T-helper 1 cell treated with Interleukin-12 subunit alpha and Interleukin-12 subunit beta and Interleukin-4 antibody, amounts not matched to agents 30 μg/mL and 1 μg/mL, for 36 hours (primary cell): Measurements from ENCODE around the gene FCHO1.

Experiments
- H3K27ac Mint-ChIP-seq: one replicate; pipeline ENCODE4 v1.8.0; 2021; ENCODE audit warnings: mild to moderate bottlenecking, mixed read lengths
- H3K27me3 Mint-ChIP-seq: one replicate; pipeline ENCODE4 v1.8.0; 2021; ENCODE audit warnings: low read depth, mixed read lengths
- H3K36me3 Mint-ChIP-seq: one replicate; pipeline ENCODE4 v1.8.0; 2021; ENCODE audit warnings: low read depth, mixed read lengths
- H3K4me1 Mint-ChIP-seq: one replicate; pipeline ENCODE4 v1.8.0; 2021; ENCODE audit warnings: low read depth, mixed read lengths
- H3K4me3 Mint-ChIP-seq: one replicate; pipeline ENCODE4 v1.8.0; 2021; ENCODE audit warnings: mild to moderate bottlenecking, moderate library complexity, mixed read lengths
- H3K9me3 Mint-ChIP-seq: one replicate; pipeline ENCODE4 v1.8.0; 2021; ENCODE audit warnings: mixed read lengths

The FCHO1 gene

DNA sequence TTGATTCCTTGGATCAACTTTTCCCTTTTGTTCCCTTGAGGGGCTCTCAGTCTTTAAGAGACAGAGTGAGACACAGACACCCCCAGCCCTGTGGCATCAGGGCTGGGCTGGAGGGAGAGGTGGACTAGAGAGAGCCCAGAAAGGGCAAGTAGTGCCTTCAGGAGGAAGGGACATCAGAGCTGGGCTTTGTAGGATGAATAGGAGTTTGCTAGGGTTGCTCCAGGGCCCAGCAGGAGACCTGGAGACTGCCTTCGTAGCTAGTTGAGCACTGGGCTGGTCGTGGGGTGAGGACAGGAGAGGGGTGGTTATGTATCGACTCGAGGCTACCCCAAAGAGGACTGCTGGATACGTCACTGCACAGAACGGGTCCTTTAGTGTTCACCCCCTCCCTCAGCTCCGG lies 26.6 kb upstream of the FCHO1 start:
- no peaks in the 10 kb centered on the region for H3K27me3 Mint-ChIP-seq
- H3K4me3 Mint-ChIP-seq = no peak overlapping the region
- H3K4me1 Mint-ChIP-seq = peaks cover 26% of the 10 kb centered on the region
- H3K9me3 Mint-ChIP-seq = no peaks in the 10 kb centered on the region
- no peak overlapping the region for H3K27ac Mint-ChIP-seq
- peaks cover 4% of the 10 kb centered on the region for H3K36me3 Mint-ChIP-seq

DNA sequence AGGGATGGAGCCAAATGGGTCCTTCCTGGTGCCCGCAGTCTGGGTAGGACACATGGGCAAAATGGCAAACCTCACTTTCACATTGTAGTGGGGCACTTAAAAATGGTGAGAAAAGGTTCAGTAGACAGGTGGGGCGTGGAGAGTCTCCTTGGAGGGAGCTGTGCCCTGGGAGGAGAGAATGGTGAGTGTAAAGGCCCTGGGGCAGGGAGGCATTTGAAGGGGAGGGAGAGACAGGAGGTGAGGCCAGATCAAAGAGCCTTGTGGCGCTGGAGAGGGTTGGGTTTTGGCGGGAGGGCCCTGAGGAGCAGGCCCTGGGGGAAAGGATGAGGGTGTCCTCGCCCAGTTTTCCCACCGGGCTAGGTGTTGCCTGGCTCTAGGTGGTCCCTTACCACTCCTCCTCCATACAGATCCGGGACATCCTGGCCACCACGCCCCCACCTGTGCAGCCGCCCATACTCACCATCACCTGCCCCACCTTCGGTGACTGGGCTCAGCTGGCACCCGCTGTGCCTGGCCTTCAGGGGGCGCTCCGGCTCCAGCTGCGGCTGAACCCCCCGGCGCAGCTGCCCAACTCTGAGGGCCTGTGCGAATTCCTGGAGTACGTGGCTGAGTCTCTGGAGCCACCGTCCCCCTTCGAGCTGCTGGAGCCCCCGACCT lies 25.7 kb upstream of the FCHO1 start:
- Mint-ChIP-seq H3K27me3 (no peaks in the 10 kb centered on the region), H3K4me1 (peaks cover 21% of the 10 kb centered on the region), H3K36me3 (peaks cover 6% of the 10 kb centered on the region), H3K9me3 (no peaks in the 10 kb centered on the region), H3K4me3 (no peak overlapping the region), H3K27ac (no peak overlapping the region)

DNA sequence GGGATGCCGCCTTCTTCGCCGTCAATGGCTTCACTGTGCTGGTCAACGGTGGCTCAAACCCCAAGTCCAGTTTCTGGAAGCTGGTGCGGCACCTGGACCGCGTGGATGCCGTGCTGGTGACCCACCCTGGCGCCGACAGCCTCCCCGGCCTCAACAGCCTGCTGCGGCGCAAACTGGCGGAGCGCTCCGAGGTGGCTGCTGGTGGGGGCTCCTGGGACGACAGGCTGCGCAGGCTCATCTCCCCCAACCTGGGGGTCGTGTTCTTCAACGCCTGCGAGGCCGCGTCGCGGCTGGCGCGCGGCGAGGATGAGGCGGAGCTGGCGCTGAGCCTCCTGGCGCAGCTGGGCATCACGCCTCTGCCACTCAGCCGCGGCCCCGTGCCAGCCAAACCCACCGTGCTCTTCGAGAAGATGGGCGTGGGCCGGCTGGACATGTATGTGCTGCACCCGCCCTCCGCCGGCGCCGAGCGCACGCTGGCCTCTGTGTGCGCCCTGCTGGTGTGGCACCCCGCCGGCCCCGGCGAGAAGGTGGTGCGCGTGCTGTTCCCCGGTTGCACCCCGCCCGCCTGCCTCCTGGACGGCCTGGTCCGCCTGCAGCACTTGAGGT lies 25.0 kb upstream of the FCHO1 start:
- Mint-ChIP-seq H3K36me3 (peaks cover 11% of the 10 kb centered on the region), H3K27me3 (no peaks in the 10 kb centered on the region), H3K9me3 (no peaks in the 10 kb centered on the region), H3K27ac (no peak overlapping the region), H3K4me1 (peaks cover 18% of the 10 kb centered on the region), H3K4me3 (no peak overlapping the region)

- Mint-ChIP-seq H3K9me3 (no peaks in the 10 kb centered on the region), H3K4me1 (peaks cover 11% of the 10 kb centered on the region), H3K4me3 (no peak overlapping the region), H3K27ac (no peak overlapping the region), H3K27me3 (no peaks in the 10 kb centered on the region), H3K36me3 (peaks cover 20% of the 10 kb centered on the region)
Observed at GRCh38 chr19:17726964-17727773, 24.1 kb upstream of the FCHO1 start.

GRCh38 chr19:17727843-17728242 lies 23.4 kb upstream of the FCHO1 start:
- Mint-ChIP-seq H3K4me3 (no peak overlapping the region), H3K9me3 (no peaks in the 10 kb centered on the region), H3K27me3 (no peaks in the 10 kb centered on the region), H3K36me3 (peaks cover 20% of the 10 kb centered on the region), H3K4me1 (peaks cover 11% of the 10 kb centered on the region), H3K27ac (no peak overlapping the region)

DNA sequence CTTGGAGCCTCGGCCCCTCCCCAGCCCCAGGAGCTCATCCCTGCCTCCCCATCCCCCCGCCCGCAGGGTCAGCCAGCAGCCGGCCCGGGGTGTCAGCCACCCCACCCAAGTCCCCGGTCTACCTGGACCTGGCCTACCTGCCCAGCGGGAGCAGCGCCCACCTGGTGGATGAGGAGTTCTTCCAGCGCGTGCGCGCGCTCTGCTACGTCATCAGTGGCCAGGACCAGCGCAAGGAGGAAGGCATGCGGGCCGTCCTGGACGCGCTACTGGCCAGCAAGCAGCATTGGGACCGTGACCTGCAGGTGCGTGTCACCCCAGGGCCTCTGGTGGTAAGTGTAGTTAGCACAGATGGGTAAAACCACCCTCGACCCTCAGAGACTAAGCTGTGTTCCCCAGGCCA lies 18.1 kb upstream of the FCHO1 start:
- H3K4me1 Mint-ChIP-seq = peaks cover 7% of the 10 kb centered on the region
- no peak overlapping the region for H3K27ac Mint-ChIP-seq
- no peak overlapping the region for H3K4me3 Mint-ChIP-seq
- no peaks in the 10 kb centered on the region for H3K27me3 Mint-ChIP-seq
- H3K36me3 Mint-ChIP-seq = peaks cover 29% of the 10 kb centered on the region
- no peaks in the 10 kb centered on the region for H3K9me3 Mint-ChIP-seq

GRCh38 chr19:17734146-17734545 lies 17.1 kb upstream of the FCHO1 start:
- no peak overlapping the region for H3K4me3 Mint-ChIP-seq
- peaks cover 10% of the 10 kb centered on the region for H3K4me1 Mint-ChIP-seq

GRCh38 chr19:17735410-17735809 lies 15.9 kb upstream of the FCHO1 start:
- no peaks in the 10 kb centered on the region for H3K9me3 Mint-ChIP-seq
- no peak overlapping the region for H3K27ac Mint-ChIP-seq
- no peaks in the 10 kb centered on the region for H3K27me3 Mint-ChIP-seq
- H3K36me3 Mint-ChIP-seq = peaks cover 33% of the 10 kb centered on the region
- H3K4me1 Mint-ChIP-seq = peaks cover 10% of the 10 kb centered on the region
- H3K4me3 Mint-ChIP-seq = no peak overlapping the region

More at GRCh38 chr19:17734146-17734545, 17.1 kb upstream of the FCHO1 start:
- Mint-ChIP-seq H3K36me3 (peaks cover 34% of the 10 kb centered on the region), H3K27ac (no peak overlapping the region), H3K27me3 (no peaks in the 10 kb centered on the region), H3K9me3 (no peaks in the 10 kb centered on the region)

- Mint-ChIP-seq H3K4me3 (no peak overlapping the region), H3K4me1 (peaks cover 3% of the 10 kb centered on the region), H3K9me3 (no peaks in the 10 kb centered on the region), H3K27me3 (no peaks in the 10 kb centered on the region), H3K27ac (no peak overlapping the region), H3K36me3 (peaks cover 20% of the 10 kb centered on the region)
Observed at GRCh38 chr19:17737690-17738153, 13.6 kb upstream of the FCHO1 start.

- no peak overlapping the region for H3K4me3 Mint-ChIP-seq
- H3K27ac Mint-ChIP-seq = no peak overlapping the region
- H3K36me3 Mint-ChIP-seq = peaks cover 14% of the 10 kb centered on the region
- H3K9me3 Mint-ChIP-seq = no peaks in the 10 kb centered on the region
- peaks cover 4% of the 10 kb centered on the region for H3K4me1 Mint-ChIP-seq
- no peaks in the 10 kb centered on the region for H3K27me3 Mint-ChIP-seq
Observed at GRCh38 chr19:17739121-17739875, 12.0 kb upstream of the FCHO1 start.

- no peaks in the 10 kb centered on the region for H3K27me3 Mint-ChIP-seq
- no peak overlapping the region for H3K4me3 Mint-ChIP-seq
Observed at GRCh38 chr19:17741456-17741855, 9.8 kb upstream of the FCHO1 start.

GRCh38 chr19:17743874-17744580 lies 7.2 kb upstream of the FCHO1 start:
- Mint-ChIP-seq H3K4me3 (no peak overlapping the region), H3K27ac (no peak overlapping the region), H3K4me1 (peaks cover 15% of the 10 kb centered on the region), H3K36me3 (peaks cover 3% of the 10 kb centered on the region), H3K9me3 (no peaks in the 10 kb centered on the region), H3K27me3 (no peaks in the 10 kb centered on the region)

More at GRCh38 chr19:17741456-17741855, 9.8 kb upstream of the FCHO1 start:
- no peak overlapping the region for H3K27ac Mint-ChIP-seq
- peaks cover 6% of the 10 kb centered on the region for H3K36me3 Mint-ChIP-seq
- H3K4me1 Mint-ChIP-seq = peaks cover 7% of the 10 kb centered on the region
- H3K9me3 Mint-ChIP-seq = no peaks in the 10 kb centered on the region

DNA sequence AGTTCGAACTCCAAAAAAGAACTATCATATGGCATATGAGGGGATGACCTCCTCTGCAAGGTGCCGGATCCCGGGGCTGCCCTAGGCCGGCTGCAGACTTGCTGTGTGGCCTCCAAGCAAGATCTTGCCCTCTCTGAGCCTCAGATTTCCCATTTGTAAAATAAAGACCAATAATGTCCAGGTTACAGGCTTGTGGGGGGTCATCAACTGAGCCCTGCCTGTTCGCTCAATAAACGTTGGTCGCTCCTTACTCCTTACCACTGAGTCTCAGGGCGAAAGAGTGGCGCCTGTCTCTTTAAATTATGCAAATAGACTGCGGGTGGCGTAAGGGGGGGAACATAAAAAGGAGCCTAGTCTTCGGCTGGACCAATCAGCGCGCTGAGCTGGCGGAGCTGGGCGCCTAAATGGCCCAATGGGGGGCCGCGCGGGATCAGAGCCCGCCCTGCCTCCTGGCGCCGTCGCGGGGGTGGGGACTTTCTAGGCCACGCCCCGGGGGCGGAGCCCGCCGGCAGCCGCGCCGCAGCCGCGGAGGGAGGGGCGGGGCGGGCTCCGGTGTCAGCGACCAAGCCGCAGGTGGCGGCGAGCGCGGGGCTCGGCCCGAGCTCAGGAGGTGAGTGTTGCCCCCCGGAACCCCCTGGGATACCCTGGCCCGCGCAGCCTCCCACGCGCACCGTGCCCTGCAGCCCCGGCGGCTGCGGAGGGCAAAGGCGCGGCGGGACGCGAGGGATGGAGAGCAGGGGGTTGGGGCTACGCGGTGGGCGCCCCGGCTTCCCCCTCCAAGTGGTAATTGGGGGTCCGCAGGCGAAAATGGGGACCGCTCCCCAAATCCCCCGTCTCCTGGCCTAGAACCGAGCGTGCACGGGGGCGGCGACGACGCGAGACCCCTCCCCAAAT lies 3.8 kb upstream of the FCHO1 start:
- Mint-ChIP-seq H3K27ac (peak overlapping the region; percentile 76), H3K4me3 (peak overlapping the region; percentile 91), H3K36me3 (peaks cover 9% of the 10 kb centered on the region), H3K9me3 (no peaks in the 10 kb centered on the region), H3K27me3 (no peaks in the 10 kb centered on the region), H3K4me1 (peaks cover 32% of the 10 kb centered on the region)
